CD4-positive, alpha-beta T cell treated with Interleukin-1 beta for 1 hour (primary cell): ENCODE results near the gene MSRB3.
"Not testable (repeated sequence)": the region's sequence is repeated elsewhere in the genome, so short reads cannot be mapped to it uniquely, and the experiment has no call there.

Experiments used
- DNase-seq, 2 donors: peaks; one replicate each; pipeline ENCODE4 v3.0.0-alpha.2; 2020 to 2022

Gene MSRB3

DNA sequence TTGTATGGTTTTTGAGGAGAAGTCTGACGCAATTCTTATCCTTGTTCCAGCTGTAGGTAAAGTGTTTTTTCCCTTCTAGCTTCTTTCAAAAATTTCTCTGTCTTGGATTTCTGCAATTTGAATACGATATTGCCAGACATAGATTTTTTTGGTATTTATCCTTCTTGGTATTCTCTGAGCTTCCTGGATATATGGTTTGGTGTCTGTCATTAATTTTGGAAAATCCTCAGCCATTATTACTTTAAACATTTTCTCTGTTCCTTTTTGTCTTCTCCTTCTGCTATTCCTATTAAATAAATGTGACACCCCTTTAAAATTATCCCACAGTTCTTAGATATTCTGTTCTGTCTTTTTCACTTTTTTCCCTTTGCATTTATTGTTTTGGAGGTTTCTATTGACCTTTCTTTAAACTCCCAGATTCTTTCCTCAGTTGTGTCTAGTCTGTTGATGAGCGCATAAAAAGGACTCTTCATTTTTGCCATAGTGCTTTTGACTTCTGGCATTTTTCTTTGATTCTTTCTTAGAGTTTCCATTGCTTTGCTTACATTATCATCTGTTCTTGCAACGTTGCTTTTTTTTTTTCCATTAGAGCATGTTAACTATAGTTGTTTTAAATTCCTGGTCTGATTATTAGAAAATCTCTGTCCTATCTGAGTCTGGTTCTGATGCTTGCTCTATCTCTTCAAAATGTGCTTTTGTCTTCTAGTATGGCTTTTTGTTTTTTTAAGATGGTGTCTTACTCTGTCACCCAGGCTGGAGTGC is 129.1 kb downstream of the MSRB3 start:
- no peak for DNase-seq

DNA sequence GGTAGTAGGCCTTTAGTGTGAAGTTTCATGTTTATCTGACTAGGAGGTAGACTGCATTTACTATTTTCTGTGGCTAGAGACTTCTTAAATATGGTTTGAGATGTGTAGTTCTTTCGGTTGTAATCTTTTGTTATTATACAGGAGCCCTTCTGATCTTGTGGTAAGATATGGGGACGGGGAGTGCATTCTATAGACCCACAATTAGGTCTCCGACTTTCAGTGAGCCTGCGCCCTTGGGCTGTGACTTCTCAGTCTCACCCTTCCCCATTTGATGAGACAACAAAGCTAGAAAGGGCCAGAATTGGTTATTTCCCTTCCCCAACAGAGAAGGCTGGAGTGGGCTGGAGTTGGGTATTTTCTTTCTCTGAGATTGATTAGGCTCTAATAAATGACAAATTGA is 130.0 kb downstream of the MSRB3 start:
- DNase-seq, result no peak

DNA sequence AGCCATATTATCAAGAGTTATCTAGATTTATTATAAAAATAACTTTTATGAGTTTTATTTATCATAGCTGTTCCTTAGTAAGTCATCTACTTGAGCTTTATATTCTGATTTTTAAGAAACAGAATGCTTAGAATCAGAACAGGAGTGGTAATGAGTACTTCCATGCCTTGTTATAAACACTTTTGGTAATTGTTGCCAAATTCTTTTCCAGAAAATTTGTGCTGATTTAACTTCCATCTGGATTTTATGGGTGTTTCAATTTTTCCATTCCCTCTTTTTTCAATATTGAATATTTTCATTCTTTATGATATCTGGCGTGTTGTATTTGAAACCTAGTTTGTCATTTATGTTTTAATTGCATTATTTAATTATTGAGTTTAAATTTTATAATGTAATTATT is 131.2 kb downstream of the MSRB3 start:
- DNase-seq, result no peak

DNA sequence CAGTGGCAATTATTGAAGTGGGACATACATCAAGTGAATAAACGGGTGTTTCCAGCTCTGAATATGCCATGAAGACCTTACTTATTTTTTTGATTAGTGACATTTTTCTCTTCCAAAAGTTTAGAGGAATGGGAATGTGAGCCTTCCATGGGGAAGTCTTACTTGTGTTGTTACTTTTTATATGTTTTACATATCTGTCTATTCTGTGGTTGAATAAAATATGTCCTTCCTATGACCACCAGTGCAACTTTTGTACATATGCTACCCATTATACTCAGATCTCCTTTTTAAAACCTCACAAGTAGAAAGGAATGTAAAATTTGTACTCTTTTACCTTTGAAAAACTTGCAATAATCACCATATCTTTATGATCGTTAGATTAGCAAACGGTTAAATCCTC is 132.7 kb downstream of the MSRB3 start:
- DNase-seq, result no peak

DNA sequence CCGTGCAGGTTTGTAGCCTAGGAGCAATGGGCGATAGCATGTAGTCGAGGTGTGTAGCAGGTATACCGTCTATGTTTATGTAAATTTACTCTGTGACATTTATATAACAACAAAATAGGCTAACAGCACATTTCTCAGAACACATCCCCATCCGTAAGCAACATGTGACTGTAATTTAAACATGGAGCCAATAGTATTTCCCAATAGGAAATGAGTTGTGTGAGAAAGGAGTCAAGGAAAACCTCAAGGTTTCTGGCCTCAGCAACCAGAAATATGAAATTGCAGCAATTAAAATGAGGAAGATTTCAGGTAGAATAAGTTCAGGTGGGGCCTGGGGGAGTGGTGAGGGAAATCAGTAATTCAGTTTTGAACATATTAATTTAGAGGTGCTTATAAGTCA is 136.0 kb downstream of the MSRB3 start:
- DNase-seq, result no peak

DNA sequence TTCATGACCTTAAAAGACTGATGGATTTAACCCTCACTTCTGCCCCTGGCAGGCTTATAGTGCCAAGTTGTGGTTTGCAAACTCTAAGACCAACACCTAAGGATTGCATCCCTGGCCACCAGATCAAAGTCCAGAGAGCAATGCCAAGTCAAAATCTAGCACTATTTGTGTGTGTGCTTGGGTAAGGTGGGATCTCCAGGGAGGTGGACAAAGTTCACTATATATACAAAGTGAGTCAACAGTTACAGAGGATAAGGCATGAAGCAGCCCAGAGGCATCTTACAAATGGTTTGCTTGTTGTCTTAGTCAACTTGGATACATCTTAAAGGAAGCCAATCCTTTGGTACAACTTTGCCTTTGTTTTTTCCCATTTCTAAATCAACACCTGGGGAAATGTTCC is 137.3 kb downstream of the MSRB3 start:
- no peak for DNase-seq

DNA sequence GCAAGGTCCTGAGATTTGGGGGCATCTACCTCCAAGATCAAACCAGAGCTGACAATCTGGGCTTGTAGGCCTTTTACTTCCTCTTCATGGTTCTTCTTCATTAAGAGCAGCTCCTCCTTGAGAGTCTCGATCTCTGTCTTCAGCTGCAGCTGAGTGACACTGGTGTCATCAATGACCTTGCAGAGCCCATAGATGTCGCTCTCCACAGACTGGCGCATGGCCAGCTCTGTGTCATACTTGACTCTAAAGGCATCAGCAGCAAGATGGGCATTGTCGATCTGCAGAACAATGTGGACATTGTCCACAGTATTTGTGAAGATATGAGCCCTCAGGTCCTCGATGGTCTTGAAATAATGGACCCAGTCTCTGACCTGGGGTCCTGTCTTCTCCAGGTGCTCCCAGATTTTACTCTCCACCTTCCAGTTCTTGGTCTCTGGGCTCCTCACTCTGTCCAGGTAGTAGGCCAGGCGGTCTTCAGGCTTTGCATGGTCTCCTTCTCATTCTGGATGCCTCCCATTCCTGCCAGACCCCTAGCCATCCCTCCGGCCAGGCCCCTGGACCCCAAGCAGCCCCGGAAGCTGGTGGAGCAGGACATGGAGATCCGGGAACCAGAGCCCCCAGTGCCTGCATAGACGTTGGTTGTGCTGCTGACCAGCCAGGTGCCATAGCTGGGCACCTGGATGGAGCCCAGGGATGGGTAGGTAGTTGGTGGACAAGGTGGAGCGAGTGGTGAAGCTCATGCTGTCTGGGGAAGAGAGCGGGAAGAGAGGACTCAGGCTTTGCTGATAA is 141.0 kb downstream of the MSRB3 start:
- DNase-seq, result no peak

DNA sequence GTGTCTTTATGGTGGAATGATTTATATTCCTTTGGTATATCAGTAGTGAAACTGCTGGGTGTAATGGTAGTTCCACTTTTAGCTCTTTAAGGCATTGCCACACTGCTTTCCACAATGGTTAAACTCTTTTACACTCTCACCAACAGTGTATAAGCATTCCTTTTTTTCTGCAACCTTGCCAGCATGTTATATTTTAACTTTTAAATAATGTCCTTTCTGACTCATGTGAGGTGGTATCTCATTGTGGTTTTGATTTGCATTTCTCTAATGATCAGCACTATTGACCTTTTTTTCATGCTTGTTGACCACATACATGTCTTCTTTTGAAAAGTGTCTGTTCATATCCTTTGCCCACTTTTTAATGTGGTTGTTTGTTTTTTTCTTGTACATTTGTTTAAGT is 142.5 kb downstream of the MSRB3 start:
- DNase-seq, result no peak

DNA sequence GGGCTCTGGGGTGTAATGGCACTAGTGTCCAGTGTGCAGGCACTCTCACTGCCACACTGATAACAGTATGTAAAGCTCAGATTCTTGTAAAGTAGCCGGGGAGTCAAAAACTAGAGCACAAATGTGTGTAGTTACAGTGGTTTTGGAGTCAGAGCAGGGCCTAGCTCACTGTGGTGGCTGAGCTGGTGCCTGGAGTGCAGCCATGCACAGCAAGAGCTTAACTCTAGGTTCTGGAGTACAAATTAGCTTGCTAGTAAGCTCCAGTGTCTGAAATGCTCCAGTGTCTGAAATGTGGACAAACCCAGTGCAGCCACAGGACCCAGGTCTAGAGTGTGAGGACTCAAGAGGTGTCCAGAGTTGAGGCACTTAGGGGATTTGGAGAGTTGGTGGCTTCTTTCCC is 149.2 kb downstream of the MSRB3 start:
- no peak for DNase-seq

DNA sequence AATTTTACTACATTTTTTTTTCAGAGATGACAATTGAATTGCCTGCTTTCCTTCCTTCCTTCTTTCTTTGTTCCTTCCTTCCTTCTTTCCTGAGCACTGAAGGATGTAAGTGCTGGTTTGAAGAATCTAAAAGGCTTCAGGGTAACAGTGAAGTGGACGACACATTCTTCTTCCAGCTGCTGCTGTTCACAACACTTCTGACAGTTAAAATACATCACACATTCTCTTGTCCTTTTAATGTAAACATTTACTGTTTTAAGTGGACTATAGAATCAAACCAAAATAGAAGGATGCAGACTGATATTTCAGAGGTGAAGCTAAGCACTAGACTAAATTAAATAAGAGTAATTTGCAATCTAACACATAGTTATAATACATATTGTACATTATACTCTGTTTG is 151.5 kb downstream of the MSRB3 start:
- DNase-seq, result no peak

DNA sequence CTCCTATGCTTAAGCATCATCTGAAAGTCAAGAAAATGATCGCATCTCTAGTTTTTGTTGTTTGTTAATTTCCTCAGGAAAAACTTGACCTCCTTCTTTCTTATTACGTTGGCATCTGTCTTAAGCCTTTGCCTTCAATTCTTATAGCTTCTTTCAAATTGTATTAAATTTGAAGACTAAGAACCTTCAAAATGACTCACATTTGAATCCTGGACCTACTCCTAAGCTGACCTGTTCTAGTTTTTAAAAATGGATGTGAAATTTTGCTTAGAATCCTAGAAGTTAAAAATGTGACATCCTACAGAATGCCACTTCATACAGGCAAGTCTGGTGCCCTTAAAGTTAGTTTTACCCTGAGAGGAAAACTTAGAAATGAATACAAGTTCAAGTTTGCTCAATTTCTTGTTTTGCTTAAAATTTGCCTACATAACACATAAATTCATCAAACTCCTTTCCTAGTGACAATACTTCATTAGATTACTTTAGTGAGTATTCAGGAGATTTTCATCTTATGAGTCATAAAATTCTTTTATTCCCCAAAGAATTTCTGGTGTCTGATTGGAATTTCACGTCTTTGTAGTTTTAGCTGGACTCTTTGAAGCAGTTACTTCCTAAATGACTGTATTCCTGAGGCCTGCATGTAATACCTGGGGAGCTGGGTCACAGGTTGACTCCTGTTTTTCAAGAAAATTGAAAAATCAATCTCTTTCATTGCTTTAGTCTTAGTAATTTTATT is 152.3 kb downstream of the MSRB3 start:
- DNase-seq, result no peak

DNA sequence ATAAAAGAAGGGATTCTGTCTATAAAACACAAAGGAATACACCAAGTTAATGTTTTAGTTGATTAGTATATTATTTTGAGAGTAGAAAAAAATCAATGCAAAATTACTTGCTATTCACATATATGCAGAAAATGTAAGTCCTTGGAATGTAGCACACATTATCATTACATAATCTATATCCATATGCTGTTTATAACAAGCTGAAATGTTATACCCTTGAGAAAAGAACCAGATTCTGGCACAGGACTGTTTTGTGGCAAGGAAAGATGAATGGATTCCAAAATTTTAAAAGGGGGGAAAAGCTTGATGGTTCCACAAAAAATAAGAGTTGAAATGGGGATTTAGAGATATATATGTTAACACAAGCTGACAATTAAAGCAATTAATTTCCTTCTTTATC is 153.6 kb downstream of the MSRB3 start:
- no peak for DNase-seq

DNA sequence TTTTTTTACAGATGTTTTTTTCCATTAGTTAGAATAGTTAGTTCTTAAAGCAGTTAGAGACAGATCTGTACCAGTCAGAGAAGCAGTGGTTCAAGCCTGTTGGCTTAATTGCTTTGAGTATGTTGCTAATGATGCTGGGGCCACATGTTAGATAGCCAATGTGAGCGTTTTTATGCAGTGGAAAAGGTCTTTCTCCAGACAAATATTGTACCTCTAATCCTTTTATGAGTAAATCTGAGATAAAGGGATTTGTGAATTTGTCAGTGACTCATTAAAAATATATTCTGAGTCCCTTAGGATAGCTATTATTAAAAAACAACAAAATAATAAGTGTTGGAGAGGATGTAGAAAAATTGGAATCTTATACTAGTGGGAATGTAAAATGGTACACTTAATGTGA is 154.2 kb downstream of the MSRB3 start:
- no peak for DNase-seq

DNA sequence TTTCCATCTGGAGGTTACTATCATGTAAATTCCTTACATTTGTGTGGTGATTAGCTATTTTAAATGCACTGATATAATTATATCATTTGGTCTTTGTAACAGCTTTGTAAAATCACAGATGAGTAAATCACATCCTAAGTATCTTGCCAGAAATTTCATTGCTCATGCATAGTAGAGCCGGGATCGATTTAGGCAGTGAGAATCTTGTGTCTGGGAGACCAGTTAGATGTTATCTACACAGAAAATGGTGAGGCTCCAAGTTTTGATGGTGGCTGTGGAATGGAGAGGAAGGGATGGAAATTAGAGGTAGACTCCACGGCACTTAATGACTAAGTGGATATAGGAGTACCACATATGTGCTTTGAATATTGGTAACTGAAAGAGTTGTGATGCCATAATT is 156.3 kb downstream of the MSRB3 start:
- no peak for DNase-seq

DNA sequence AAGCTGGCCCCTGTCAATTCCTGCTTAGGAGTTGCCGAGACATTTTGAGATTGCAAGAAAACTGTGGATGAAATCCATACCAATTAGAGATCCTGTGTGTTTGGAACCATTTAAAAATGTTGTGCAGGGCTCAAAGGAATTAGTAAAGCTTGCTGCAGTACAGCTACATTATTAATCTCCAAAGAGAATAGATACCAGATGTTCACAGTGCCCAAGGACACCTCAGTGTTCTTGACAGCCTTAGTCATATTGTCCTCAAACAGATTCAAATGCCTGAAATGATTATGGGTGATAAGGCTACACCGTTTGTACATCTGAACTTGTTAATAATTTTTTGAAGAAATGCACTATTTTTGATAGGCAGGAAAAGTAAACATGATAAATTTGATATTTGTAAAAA is 164.6 kb downstream of the MSRB3 start:
- DNase-seq, result no peak

DNA sequence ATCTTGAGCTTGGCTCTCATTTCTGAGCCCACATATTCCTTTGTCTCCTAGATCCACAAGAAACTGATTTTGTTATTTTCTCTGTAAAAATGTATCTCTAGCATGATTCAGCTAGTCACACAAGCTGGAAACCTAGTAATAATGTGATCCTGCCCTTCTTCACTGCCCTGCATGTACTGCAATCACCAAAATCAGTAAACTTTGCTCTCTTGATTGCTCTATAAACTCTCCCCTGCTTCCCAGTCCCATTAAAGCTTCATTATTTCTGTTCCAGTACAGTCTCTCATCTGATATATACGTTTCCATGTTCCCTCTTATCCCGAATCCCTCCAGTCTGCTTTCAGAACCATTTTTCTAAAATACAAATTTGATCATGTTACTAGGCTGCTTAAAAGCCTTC is 166.5 kb downstream of the MSRB3 start:
- DNase-seq, result no peak

DNA sequence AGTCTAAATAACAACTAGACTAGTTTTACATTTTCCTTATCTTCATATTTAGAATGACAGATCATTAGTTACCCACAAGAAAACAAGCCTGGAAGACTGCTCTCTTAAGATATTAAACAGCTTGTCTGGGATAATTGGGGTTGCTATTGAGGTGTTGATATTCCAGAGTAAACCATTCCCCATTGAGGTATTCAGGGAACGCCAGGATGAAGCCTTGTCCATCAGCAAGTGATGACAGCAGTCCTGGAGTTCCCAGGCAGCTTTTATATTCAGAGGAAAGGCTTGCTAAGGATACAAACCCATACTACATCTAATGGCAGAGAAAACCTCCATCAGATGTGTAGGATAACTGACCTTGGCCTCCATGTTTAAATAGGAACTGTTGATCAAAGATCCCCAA is 168.4 kb downstream of the MSRB3 start:
- DNase-seq, result no peak

DNA sequence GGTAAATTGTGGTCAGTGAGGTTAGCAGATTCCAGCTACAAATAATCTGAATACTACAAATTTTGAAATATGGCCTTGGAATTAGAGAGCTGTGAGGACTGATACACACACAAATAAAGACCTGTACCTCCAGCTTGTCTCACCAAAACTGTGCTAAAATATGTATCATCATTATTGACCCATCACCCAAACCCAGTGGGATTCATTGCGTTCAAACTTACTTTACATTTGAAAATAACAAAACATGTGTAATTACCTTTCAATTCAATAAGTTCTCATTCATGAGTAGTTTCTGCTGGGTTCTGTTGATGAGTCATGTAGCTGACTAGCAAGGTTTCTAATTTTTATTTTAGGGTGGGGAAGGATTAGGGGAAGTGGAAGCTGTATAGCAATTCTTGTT is 170.9 kb downstream of the MSRB3 start:
- no peak for DNase-seq

DNA sequence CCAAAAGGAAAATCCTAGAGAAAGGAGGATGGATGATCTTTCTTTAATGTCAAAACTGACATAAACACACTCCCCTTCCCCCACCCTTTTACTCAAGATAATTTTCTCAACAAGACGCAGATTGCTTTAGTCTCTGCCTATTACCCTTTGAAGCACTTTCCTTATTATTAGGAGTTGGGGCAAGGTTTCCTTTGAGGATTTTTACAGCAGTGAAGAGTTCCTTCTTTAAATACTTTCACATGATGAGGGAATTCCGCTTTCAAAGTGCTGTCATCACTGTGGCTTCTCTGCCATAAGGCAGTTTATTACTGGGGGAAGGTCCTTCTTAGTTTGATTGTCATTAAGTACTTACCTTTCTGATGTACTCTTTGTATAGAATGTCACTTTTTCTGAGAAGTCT is 172.1 kb downstream of the MSRB3 start:
- no peak for DNase-seq

DNA sequence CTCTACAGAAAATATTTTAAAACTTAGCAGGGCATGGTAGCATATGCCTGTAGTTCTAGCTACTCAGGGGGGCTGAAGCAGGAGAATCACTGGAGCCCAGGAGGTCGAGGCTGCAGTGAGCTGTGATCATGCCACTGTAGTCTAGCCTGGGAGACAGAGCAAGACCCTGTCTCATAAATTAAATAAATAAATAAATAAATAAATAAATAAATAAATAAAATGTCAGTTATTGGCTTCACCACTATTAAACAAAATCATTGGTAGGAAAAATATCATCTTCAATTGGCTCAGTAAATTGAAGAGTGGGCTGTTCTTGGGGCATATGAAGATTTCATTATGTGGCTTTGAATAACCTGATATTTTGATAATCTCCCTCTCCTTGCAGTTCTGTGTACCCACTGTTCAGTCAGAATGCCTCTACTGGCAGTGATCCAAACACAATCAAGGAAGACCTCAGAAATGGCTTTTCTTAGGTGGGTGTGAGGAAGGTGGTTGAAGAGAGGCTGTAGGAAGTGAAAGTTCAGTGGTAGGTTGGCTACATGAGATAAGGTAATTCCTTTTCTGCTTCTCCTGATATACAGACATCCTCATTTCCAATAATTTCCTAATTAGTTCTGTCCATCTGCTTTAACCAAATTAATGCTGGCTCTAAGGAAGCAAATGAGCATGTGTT is 175.8 kb downstream of the MSRB3 start:
- DNase-seq, result no peak

DNA sequence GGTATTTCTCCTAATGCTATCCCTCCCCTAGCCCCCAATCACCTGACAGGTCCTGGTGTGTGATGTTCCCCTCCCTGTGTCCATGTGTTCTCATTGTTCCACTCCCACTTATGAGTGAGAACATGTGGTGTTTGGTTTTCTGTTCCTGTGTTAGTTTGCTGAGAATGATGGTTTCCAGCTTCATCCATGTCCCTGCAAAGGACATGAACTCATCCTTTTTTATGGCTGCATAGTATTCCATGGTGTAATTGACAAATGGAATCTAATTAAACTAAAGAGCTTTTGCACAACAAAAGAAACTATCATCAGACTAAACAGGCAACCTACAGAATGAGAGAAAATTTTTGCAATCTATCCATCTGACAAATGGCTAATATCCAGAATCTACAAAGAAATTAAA is 178.9 kb downstream of the MSRB3 start:
- DNase-seq, result not testable (repeated sequence)

DNA sequence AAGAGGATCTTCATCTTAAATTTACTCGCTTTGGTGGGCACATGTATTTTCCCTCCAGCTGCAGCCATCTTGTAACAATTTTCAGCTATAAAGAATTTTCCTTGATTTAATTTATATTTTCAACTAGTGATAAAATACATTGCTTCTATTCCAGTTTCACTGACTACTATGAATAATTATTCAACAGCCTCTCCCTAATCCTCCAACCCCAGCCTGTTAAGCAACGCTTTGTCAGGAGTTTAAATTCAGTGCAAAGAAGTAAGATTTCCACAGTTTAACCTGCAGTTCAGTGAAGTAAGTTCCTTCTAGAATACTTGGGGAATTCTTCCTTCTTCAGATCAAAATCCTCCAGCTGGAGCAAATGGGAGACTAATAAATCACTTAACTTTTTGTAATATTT is 180.2 kb downstream of the MSRB3 start:
- DNase-seq, result no peak

DNA sequence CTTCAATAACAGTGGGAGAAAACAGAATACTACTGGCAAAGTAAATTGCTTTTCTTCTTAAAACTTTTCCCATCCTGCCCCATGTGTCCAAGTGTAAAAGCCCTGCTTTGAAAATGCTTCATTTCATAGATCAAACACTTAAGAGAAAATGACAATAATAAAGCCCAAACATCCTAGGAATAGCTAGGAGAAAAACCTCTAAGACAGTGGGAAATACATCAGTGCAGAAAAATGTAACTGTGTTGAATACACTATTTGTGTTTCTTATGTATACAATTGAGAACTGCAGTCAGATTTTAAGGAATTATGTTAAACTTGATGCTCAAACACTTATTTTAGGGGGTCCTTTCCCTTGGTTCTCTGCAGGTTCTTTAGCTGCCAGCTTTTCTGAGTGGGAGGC is 181.1 kb downstream of the MSRB3 start:
- no peak for DNase-seq
